Psoas muscle (tissue), 8 donors: ENCODE data around the gene PUM1. TPM values are rescaled to one million over a fixed set of nuclear protein-coding genes. Genes with fewer than 3 reads are reported as not detected.
"Not testable (repeated sequence)": the region's sequence is repeated elsewhere in the genome, so short reads cannot be mapped to it uniquely, and the experiment has no call there.

ENCODE experiments used
- ATAC-seq, 4 donors: fragments of 200-7000 bp; cut with Tn5 transposase; one replicate each; pipeline ENCODE4 v1.9.1; 2020; ENCODE audit warnings: moderate library complexity in 3 of 4, mild to moderate bottlenecking in 2 of 4
- DNase-seq, 2 donors: peaks; one replicate each; pipeline ENCODE4 v3.0.0-alpha.2; 2020
- H3K27ac ChIP-seq: fragments of 200-600 bp; one replicate; pipeline ENCODE4 v1.8.0; 2022
- H3K27me3 ChIP-seq, 3 donors: fragments of 200-600 bp in 1 of 3; one replicate each; pipeline versions ENCODE4 v1.6.1 to v1.8.0; 2013 to 2022; ENCODE audit warnings: low read length in 2 of 3, mild to moderate bottlenecking in 2 of 3, moderate library complexity in 1 of 3; ENCODE audit not compliant: insufficient read depth in 3 of 3
- H3K36me3 ChIP-seq, 2 donors: fragments of 200-600 bp in 1 of 2; one replicate each; pipeline versions ENCODE4 v1.6.1 to v1.8.0; 2013 to 2022; ENCODE audit warnings: low read depth in 1 of 2, mild to moderate bottlenecking in 1 of 2, moderate library complexity in 1 of 2; ENCODE audit not compliant: insufficient read depth in 1 of 2
- H3K4me1 ChIP-seq: fragments of 200-600 bp; one replicate; pipeline ENCODE4 v1.8.0; 2022
- H3K4me3 ChIP-seq: fragments of 200-600 bp; one replicate; pipeline ENCODE4 v1.8.0; 2022; ENCODE audit warnings: mild to moderate bottlenecking
- H3K9me3 ChIP-seq: fragments of 200-600 bp; one replicate; pipeline ENCODE4 v1.8.0; 2022
- WGBS, 3 donors: extraction: QIAGEN DNeasy Blood & Tissue Kit; methylation state at CpG; one replicate each; pipeline versions ENCODE4 v1.1.6 to v1.1.7; 2013; 5-methylcytosine and 5-hydroxymethylcytosine counted together
- intact Hi-C, 2 donors: fragments of 100-400 bp; cut with DNase I; formaldehyde crosslinking; loops; one replicate each; pipeline versions ENCODE4 v1.11.0 to v1.14.2; 2022
- polyA plus RNA-seq, 3 donors: library from polyadenylated mRNA; stranded (reverse); fragments of 200-250 nt; gene quantifications; one replicate each; pipeline ENCODE4 v1.2.3, GENCODE V29; 2013
- total RNA-seq, 4 donors: library from RNA; stranded (reverse); fragmentation: NEBNext Ultra II Directional in 2 of 4; extraction: Animal tissue kit (Norgen Biotek cat#: 25700) in 2 of 4; gene quantifications; one replicate each; pipeline versions ENCODE4 v1.2.1 to v1.2.4, GENCODE V29; 2021 to 2023
- TF ChIP-seq, protein P1 (sequence below): fragments of 200-600 bp; IDR thresholded peaks from one replicate; pipeline ENCODE4 v1.8.0; 2022; ENCODE audit warnings: antibody characterized with exemption
- donor health status: healthy with polysubstance abuse.
- donor health status: DM: no; HTN: no; CAD: no; lungs with moderate emphysema.
- donor health status: Bipolar disorder and iron deficiency.
- donor health status: healthy.
- donor health status: DM: yes; HTN: yes; CAD: no.
- donor health status: DM: no; HTN: no; CAD: no.
- donor health status: DM: no; HTN: no; CAD: no.
- donor health status: DM: yes; HTN: yes; CAD: no.

PUM1 gene
- total and polyA plus RNA-seq, 7 donors = 16.8 to 93.4 (median 80.0) TPM

DNA sequence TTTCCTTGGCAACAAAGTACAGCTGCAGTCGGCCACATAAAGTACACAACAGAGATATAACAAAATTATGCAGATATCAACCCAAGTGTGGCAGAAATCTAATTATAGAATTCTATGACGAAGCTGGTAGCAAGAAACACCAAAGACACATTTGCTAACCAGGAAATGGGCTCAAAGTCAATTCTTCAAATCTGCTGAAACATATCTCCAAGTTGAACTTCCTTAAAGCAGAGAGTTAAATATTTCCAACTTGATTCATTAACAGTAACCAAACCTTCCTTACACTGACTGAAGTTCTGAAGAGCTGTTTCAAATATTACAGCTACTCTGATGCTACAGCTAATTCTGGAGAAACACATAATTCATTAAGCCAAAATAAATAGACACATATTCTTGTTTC, 89.4 kb downstream of the PUM1 start:
- no peak overlapping the region for H3K4me3 ChIP-seq
- intact Hi-C loops = no loop called here
- peak; percentile 21 to 61 (median 32) for ATAC-seq
- TF ChIP-seq, protein P1, sequence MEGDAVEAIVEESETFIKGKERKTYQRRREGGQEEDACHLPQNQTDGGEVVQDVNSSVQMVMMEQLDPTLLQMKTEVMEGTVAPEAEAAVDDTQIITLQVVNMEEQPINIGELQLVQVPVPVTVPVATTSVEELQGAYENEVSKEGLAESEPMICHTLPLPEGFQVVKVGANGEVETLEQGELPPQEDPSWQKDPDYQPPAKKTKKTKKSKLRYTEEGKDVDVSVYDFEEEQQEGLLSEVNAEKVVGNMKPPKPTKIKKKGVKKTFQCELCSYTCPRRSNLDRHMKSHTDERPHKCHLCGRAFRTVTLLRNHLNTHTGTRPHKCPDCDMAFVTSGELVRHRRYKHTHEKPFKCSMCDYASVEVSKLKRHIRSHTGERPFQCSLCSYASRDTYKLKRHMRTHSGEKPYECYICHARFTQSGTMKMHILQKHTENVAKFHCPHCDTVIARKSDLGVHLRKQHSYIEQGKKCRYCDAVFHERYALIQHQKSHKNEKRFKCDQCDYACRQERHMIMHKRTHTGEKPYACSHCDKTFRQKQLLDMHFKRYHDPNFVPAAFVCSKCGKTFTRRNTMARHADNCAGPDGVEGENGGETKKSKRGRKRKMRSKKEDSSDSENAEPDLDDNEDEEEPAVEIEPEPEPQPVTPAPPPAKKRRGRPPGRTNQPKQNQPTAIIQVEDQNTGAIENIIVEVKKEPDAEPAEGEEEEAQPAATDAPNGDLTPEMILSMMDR = no peak
- no peak for DNase-seq
- peaks cover 0 to 54% of the 10 kb centered on the region in 2 donors for H3K36me3 ChIP-seq
- 15 to 53% (median 21%) methylated on average over 2 of the region's 2 CpGs for WGBS, 3 donors
- H3K9me3 ChIP-seq = no peaks in the 10 kb centered on the region
- peak overlapping the region; percentile 33 for H3K27ac ChIP-seq
- no peaks in the 10 kb centered on the region for H3K27me3 ChIP-seq
- peaks cover 34% of the 10 kb centered on the region for H3K4me1 ChIP-seq

DNA sequence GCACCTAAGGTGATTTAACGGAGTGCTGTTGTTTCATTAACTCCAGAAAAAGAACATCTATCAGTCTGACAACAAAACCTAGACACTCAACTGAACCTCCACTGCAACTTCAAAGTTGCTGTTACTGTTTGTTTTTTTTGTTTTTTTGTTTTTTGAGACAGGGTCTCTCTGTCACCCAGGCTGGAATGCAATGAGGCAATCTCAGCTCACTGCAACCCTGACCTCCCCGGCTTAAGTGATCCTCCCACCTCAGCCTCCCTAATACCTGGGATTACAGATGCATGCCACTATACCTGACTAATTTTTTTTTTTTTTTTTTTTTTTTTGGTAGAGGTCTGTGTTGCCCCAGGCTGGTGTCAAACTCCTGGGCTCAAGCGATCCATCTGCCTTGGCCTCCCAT, 90.3 kb downstream of the PUM1 start:
- intact Hi-C loops = no loop called here
- Histone ChIP-seq H3K9me3 (no peaks in the 10 kb centered on the region), H3K36me3 (peaks cover 0 to 54% of the 10 kb centered on the region in 2 donors), H3K27ac (no peak overlapping the region), H3K27me3 (no peaks in the 10 kb centered on the region), H3K4me3 (no peak overlapping the region), H3K4me1 (peaks cover 34% of the 10 kb centered on the region)
- ATAC-seq (no peak), DNase-seq (no peak)
- WGBS, 3 donors = 95% methylated on average over 3 of the region's 3 CpGs
- TF ChIP-seq, protein P1 = no peak

DNA sequence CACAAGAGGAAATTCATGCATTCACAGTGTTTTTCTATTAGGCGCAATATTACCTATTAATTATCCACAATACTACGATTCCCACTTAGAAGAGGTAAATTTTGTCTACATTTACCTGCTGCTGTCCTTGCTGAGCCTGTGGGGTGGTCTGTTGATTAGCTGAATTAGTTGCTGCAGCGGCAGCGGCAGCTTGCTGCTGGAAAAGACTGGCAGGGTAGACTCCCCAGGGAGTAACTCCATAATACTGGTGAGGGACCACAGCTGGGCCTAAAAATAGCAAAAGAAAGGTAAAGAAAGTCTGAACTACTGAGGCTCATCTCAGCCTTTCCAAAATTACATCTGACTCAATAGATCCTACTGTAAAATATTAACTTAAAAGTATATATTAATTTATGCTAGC, 91.0 kb downstream of the PUM1 start:
- TF ChIP-seq, protein P1 = no peak
- no peak for DNase-seq
- ATAC-seq = no peak
- Histone ChIP-seq H3K36me3 (peaks cover 0 to 51% of the 10 kb centered on the region in 2 donors), H3K4me3 (no peak overlapping the region), H3K4me1 (peaks cover 34% of the 10 kb centered on the region), H3K9me3 (no peaks in the 10 kb centered on the region), H3K27me3 (no peaks in the 10 kb centered on the region), H3K27ac (no peak overlapping the region)
- intact Hi-C loops = no loop called here
- WGBS, 3 donors = 74 to 79% (median 77%) methylated on average over 4 of the region's 4 CpGs

DNA sequence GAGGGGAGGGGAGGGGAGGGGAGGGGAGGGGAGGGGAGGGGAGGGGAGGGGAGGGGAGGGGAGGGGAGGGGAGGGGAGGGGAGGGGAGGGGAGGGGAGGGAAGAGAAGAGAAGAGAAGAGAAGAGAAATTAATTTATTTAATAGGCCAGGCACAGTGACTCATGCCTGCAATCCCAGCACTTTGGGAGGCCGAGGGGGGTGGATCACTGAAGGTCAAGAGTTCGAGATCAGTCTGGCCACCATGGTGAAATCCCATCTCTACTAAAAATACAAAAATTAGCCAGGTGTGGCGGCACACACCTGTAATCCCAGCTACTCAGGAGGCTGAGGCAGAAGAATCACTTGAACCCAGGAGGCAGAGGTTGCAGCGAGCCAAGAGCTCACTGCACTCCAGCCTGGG, 93.2 kb downstream of the PUM1 start:
- H3K27ac ChIP-seq, H3K9me3 ChIP-seq, intact Hi-C loops, H3K4me3 ChIP-seq, DNase-seq, H3K27me3 ChIP-seq, ATAC-seq: not testable (repeated sequence)
- WGBS, 3 donors = 90 to 93% (median 91%) methylated on average over 4 of the region's 4 CpGs
- Histone ChIP-seq H3K36me3 (peaks cover 4 to 54% of the 10 kb centered on the region in 2 donors), H3K4me1 (peaks cover 36% of the 10 kb centered on the region)

DNA sequence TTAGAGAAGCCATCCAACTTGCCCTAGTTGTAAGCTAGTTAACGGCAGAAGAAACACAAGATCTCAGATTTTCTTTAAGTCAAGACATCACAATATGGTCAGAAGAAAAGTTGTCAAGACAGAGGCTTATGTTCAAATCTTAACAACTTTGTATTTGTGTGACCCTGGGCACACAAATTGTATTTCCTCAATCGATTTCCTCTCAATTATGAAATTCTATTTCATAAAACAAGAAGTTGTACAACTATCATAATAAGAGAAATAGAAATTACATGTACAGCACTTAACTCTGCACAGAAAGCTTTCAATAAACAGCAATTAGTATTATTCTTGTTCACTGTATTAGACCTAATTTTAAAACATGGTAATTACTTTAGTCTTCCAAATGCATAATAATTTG, 94.0 kb downstream of the PUM1 start:
- H3K4me1 ChIP-seq = peaks cover 36% of the 10 kb centered on the region
- DNase-seq (no peak), ATAC-seq (no peak)
- intact Hi-C loops = no loop called here
- WGBS, 3 donors = 83 to 88% (median 87%) methylated on average over 2 of the region's 2 CpGs
- H3K9me3 ChIP-seq = no peaks in the 10 kb centered on the region
- H3K27ac ChIP-seq = no peak overlapping the region
- no peak overlapping the region for H3K4me3 ChIP-seq
- TF ChIP-seq, protein P1 = no peak
- peaks cover 4 to 63% of the 10 kb centered on the region in 2 donors for H3K36me3 ChIP-seq
- no peaks in the 10 kb centered on the region for H3K27me3 ChIP-seq
